SK-N-SH (cell line): Measurements from ENCODE around the gene KRT72. TPM values are rescaled to one million over a fixed set of nuclear protein-coding genes. Genes with fewer than 3 reads are reported as not detected.

ENCODE experiments used
- CTCF ChIA-PET: fragments of 300-600, 350-600 bp; formaldehyde crosslinking; extraction: SDS; loops from one replicate; lab custom pipeline; 2021; lab: Yijun Ruan, JAX
- POLR2A ChIA-PET: fragments of 350-600 bp; sonication (Branson Sonifier 250); formaldehyde crosslinking; extraction: SDS; loops from one replicate; lab custom pipeline; 2020; ENCODE audit warnings: antibody characterized with exemption, inconsistent platforms; lab: Yijun Ruan, JAX
- DNase-seq: peaks from one replicate; pipeline ENCODE4 v3.0.0; 2012
- H2AFZ ChIP-seq: fragments of 200-600 bp; sonication (generic); 2 replicates; pipeline ENCODE4 v1.8.1; 2016; ENCODE audit warnings: antibody characterized with exemption, mild to moderate bottlenecking, low read depth
- H3F3A ChIP-seq: fragments of 200-600 bp; sonication (generic); replicated peaks from 2 replicates; pipeline ENCODE3; 2016; ENCODE audit warnings: antibody characterized with exemption, mild to moderate bottlenecking; ENCODE audit not compliant: insufficient read depth
- H3K27ac ChIP-seq, 2 experiments: fragments of 200-500 bp in 1 of 2; fragments of 200-600 bp in 1 of 2; sonication (Bioruptor generic) in 1 of 2; sonication (generic), shearing (Covaris generic) in 1 of 2; 2 replicates each; pipeline versions ENCODE4 v1.5.1 to v1.6.1; 2014 to 2016; ENCODE audit warnings: low read depth in 2 of 2, inconsistent platforms in 1 of 2, low read length in 1 of 2, mild to moderate bottlenecking in 1 of 2, mixed read lengths in 1 of 2
- H3K27me3 ChIP-seq: fragments of 200-600 bp; sonication (generic), shearing (Covaris generic); 2 replicates; pipeline ENCODE4 v1.6.1; 2016; ENCODE audit warnings: mixed run types; ENCODE audit not compliant: insufficient read depth
- H3K36me3 ChIP-seq, 2 experiments: fragments of 200-500 bp in 1 of 2; fragments of 200-600 bp in 1 of 2; sonication (Bioruptor generic) in 1 of 2; sonication (generic) in 1 of 2; replicated peaks in 1 of 2; 2 replicates each; pipeline versions ENCODE3 to v1.5.1; 2014 to 2016; ENCODE audit warnings: low read length in 1 of 2, mild to moderate bottlenecking in 1 of 2; ENCODE audit not compliant: insufficient read depth in 2 of 2, control insufficient read depth in 1 of 2
- H3K4me1 ChIP-seq, 2 experiments: fragments of 200-500 bp in 1 of 2; fragments of 200-600 bp in 1 of 2; sonication (Bioruptor generic) in 1 of 2; sonication (generic), shearing (Covaris generic) in 1 of 2; 2 replicates each; pipeline versions ENCODE4 v1.5.1 to v1.6.1; 2014 to 2016; ENCODE audit warnings: low read depth in 1 of 2, low read length in 1 of 2, mixed run types in 1 of 2; ENCODE audit not compliant: insufficient read depth in 2 of 2, control insufficient read depth in 1 of 2
- H3K4me2 ChIP-seq: fragments of 200-600 bp; sonication (generic), shearing (Covaris generic); 2 replicates; pipeline ENCODE4 v1.6.1; 2017; ENCODE audit warnings: mixed run types
- H3K4me3 ChIP-seq, 2 experiments: fragments of 200-500 bp in 1 of 2; fragments of 200-600 bp in 1 of 2; sonication (Bioruptor generic) in 1 of 2; sonication (generic), shearing (Covaris generic) in 1 of 2; 2 replicates each; pipeline versions ENCODE4 v1.5.1 to v1.8.1; 2014 to 2016; ENCODE audit warnings: low read depth in 2 of 2, inconsistent platforms in 1 of 2, low read length in 1 of 2, mild to moderate bottlenecking in 1 of 2, mixed read lengths in 1 of 2, moderate library complexity in 1 of 2
- H3K79me2 ChIP-seq: fragments of 200-600 bp; sonication (generic); 2 replicates; pipeline ENCODE4 v1.8.1; 2017; ENCODE audit warnings: mild to moderate bottlenecking; ENCODE audit not compliant: insufficient read depth
- H3K9ac ChIP-seq: fragments of 200-600 bp; sonication (generic); 2 replicates; pipeline ENCODE4 v1.6.1; 2017; ENCODE audit warnings: mixed run types
- H3K9me2 ChIP-seq: fragments of 200-600 bp; sonication (generic); 2 replicates; pipeline ENCODE4 v1.6.1; 2017; ENCODE audit warnings: mixed run types
- H3K9me3 ChIP-seq: fragments of 200-600 bp; sonication (generic); 2 replicates; pipeline ENCODE4 v1.6.1; 2017; ENCODE audit warnings: mixed run types, mild to moderate bottlenecking, moderate library complexity
- H4K20me1 ChIP-seq: fragments of 200-600 bp; sonication (generic); 2 replicates; pipeline ENCODE4 v1.6.1; 2017; ENCODE audit warnings: mild to moderate bottlenecking, mixed run types; ENCODE audit not compliant: insufficient read depth
- ELF1 ChIP-seq: IDR thresholded peaks from 2 replicates; pipeline ENCODE4 v1.4.0; 2012
- FOSL2 ChIP-seq: IDR thresholded peaks from 2 replicates; pipeline ENCODE4 v1.4.0; 2012; ENCODE audit warnings: low read depth, mild to moderate bottlenecking, moderate library complexity, borderline replicate concordance
- FOXM1 ChIP-seq: IDR thresholded peaks from 2 replicates; pipeline ENCODE4 v1.4.0; 2012; ENCODE audit warnings: low read depth, mild to moderate bottlenecking
- GATA2 ChIP-seq: sonication (generic); formaldehyde crosslinking; IDR thresholded peaks from 2 replicates; pipeline ENCODE4 v1.5.0; 2020; ENCODE audit warnings: mild to moderate bottlenecking, missing genetic modification reagents
- IRF3 ChIP-seq: fragments of 150-350 bp; IDR thresholded peaks from 2 replicates; pipeline ENCODE4 v1.6.1; 2016; ENCODE audit warnings: mild to moderate bottlenecking, low read depth, low read length
- JUND ChIP-seq: IDR thresholded peaks from 2 replicates; pipeline ENCODE4 v1.4.0; 2012
- MAX ChIP-seq: IDR thresholded peaks from 2 replicates; pipeline ENCODE4 v1.4.0; 2012; ENCODE audit warnings: low read depth
- MEF2A ChIP-seq: IDR thresholded peaks from 2 replicates; pipeline ENCODE4 v1.4.0; 2012; ENCODE audit warnings: low read depth, borderline replicate concordance
- NFIC ChIP-seq: IDR thresholded peaks from 2 replicates; pipeline ENCODE4 v1.4.0; 2012; ENCODE audit warnings: borderline replicate concordance
- RFX5 ChIP-seq: IDR thresholded peaks from 2 replicates; pipeline ENCODE4 v1.6.1; 2012; ENCODE audit warnings: mild to moderate bottlenecking, improper control_type of control experiment, low read length
- RXRA ChIP-seq: IDR thresholded peaks from 2 replicates; pipeline ENCODE4 v1.4.0; 2012; ENCODE audit warnings: low read depth, mild to moderate bottlenecking, borderline replicate concordance
- TCF12 ChIP-seq: IDR thresholded peaks from 2 replicates; pipeline ENCODE4 v1.4.0; 2012
- USF2 ChIP-seq: fragments of 150-350 bp; IDR thresholded peaks from 2 replicates; pipeline ENCODE4 v1.6.1; 2017; ENCODE audit warnings: antibody characterized with exemption, low read length, low read depth, borderline replicate concordance
- YY1 ChIP-seq: IDR thresholded peaks from 2 replicates; pipeline ENCODE4 v1.4.0; 2012; ENCODE audit warnings: low read depth, mild to moderate bottlenecking
- WGBS: methylation state at CpG from one replicate; pipeline ENCODE4 v1.1.6; 2017; ENCODE audit warnings: low lambda C conversion rate; 5-methylcytosine and 5-hydroxymethylcytosine counted together
- polyA plus RNA-seq, 3 experiments: library from polyadenylated mRNA; depleted of rRNA; stranded (reverse); fragments of >200 nt; gene quantifications; 2 replicates each; pipeline ENCODE4 v1.2.3, GENCODE V29; 2012
- TF ChIP-seq, protein P1 (sequence below): IDR thresholded peaks from 2 replicates; pipeline ENCODE4 v1.6.1; 2012; ENCODE audit warnings: mild to moderate bottlenecking, low read depth, low read length, moderate library complexity
- TF ChIP-seq, protein P2 (sequence below): fragments of 200-600 bp; sonication (generic); IDR thresholded peaks from 2 replicates; pipeline ENCODE4 v1.6.1; 2017; ENCODE audit warnings: antibody characterized with exemption, mild to moderate bottlenecking, moderate library complexity
- TF ChIP-seq, protein P3 (sequence below): IDR thresholded peaks from 2 replicates; pipeline ENCODE4; 2012

The KRT72 gene
- polyA plus RNA-seq, 1 of the 3 experiments (the other 2 are of a cell fraction) = not detected

DNA sequence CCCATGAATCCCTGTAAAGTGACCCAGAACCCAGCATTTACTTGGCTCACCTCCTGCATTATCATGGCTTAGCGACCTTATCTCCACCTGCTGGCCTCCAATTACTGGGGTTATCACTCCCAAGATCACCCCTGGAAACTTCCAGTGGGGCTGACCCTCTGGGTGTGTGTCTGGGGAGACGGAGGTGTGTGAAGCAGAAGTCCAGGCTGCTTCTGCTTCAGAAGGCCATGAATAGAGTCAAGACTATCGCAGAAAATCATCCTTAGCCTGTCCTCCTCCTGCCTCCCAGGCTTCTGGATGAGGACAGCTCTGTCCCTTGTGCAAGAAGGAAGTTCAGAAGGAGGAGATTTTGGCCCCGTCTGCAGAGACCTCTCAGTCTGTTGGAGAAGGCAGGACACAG, 408 bp upstream of the KRT72 start (continued):
- TF ChIP-seq MAX (no peak), TCF12 (no peak), GATA2 (CRISPR knock-in tag) (no peak), ELF1 (no peak), FOSL2 (no peak), USF2 (no peak)

GRCh38 chr12:52600475-52600874, 788 bp downstream of the KRT72 start:
- Histone ChIP-seq H3K4me3 (no peak overlapping the region), H3K9me3 (no peaks in the 10 kb centered on the region), H4K20me1 (no peaks in the 10 kb centered on the region), H3K4me2 (no peak overlapping the region), H3K9ac (no peak overlapping the region), H3K4me1 (no peaks in the 10 kb centered on the region), H3K27ac (no peak overlapping the region), H3K79me2 (no peaks in the 10 kb centered on the region), H3F3A (no peaks in the 10 kb centered on the region), H2AFZ (no peak overlapping the region), H3K27me3 (peaks cover 52% of the 10 kb centered on the region), H3K36me3 (no peaks in the 10 kb centered on the region), H3K9me2 (no peaks in the 10 kb centered on the region)
- TF ChIP-seq YY1 = no peak
- TF ChIP-seq, protein P1, sequence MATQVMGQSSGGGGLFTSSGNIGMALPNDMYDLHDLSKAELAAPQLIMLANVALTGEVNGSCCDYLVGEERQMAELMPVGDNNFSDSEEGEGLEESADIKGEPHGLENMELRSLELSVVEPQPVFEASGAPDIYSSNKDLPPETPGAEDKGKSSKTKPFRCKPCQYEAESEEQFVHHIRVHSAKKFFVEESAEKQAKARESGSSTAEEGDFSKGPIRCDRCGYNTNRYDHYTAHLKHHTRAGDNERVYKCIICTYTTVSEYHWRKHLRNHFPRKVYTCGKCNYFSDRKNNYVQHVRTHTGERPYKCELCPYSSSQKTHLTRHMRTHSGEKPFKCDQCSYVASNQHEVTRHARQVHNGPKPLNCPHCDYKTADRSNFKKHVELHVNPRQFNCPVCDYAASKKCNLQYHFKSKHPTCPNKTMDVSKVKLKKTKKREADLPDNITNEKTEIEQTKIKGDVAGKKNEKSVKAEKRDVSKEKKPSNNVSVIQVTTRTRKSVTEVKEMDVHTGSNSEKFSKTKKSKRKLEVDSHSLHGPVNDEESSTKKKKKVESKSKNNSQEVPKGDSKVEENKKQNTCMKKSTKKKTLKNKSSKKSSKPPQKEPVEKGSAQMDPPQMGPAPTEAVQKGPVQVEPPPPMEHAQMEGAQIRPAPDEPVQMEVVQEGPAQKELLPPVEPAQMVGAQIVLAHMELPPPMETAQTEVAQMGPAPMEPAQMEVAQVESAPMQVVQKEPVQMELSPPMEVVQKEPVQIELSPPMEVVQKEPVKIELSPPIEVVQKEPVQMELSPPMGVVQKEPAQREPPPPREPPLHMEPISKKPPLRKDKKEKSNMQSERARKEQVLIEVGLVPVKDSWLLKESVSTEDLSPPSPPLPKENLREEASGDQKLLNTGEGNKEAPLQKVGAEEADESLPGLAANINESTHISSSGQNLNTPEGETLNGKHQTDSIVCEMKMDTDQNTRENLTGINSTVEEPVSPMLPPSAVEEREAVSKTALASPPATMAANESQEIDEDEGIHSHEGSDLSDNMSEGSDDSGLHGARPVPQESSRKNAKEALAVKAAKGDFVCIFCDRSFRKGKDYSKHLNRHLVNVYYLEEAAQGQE = no peak
- WGBS = 44% methylated on average over 12 of the region's 12 CpGs
- POLR2A ChIA-PET = no interaction called here
- CTCF ChIA-PET = no interaction called here
- no peak for DNase-seq

- POLR2A ChIA-PET = no interaction called here
- Histone ChIP-seq H3K4me3 (no peak overlapping the region), H3K9ac (no peak overlapping the region), H3K27me3 (peaks cover 52% of the 10 kb centered on the region), H3K79me2 (no peaks in the 10 kb centered on the region), H3K9me3 (no peaks in the 10 kb centered on the region), H4K20me1 (no peaks in the 10 kb centered on the region), H3K9me2 (no peaks in the 10 kb centered on the region), H3K4me1 (no peaks in the 10 kb centered on the region), H3F3A (no peaks in the 10 kb centered on the region), H2AFZ (no peak overlapping the region), H3K4me2 (no peak overlapping the region), H3K27ac (no peak overlapping the region), H3K36me3 (no peaks in the 10 kb centered on the region)
- CTCF ChIA-PET = no interaction called here
- WGBS = 0% methylated on average over 2 of the region's 2 CpGs
- no peak for TF ChIP-seq IRF3
- TF ChIP-seq MEF2A = no peak
- TF ChIP-seq, protein P2, sequence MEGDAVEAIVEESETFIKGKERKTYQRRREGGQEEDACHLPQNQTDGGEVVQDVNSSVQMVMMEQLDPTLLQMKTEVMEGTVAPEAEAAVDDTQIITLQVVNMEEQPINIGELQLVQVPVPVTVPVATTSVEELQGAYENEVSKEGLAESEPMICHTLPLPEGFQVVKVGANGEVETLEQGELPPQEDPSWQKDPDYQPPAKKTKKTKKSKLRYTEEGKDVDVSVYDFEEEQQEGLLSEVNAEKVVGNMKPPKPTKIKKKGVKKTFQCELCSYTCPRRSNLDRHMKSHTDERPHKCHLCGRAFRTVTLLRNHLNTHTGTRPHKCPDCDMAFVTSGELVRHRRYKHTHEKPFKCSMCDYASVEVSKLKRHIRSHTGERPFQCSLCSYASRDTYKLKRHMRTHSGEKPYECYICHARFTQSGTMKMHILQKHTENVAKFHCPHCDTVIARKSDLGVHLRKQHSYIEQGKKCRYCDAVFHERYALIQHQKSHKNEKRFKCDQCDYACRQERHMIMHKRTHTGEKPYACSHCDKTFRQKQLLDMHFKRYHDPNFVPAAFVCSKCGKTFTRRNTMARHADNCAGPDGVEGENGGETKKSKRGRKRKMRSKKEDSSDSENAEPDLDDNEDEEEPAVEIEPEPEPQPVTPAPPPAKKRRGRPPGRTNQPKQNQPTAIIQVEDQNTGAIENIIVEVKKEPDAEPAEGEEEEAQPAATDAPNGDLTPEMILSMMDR = no peak
- no peak for TF ChIP-seq GATA2 (CRISPR knock-in tag)
- no peak for TF ChIP-seq JUND
- no peak for TF ChIP-seq RXRA
- no peak for TF ChIP-seq NFIC
- TF ChIP-seq RFX5 = no peak
- TF ChIP-seq FOXM1 = no peak
- TF ChIP-seq, protein P3, sequence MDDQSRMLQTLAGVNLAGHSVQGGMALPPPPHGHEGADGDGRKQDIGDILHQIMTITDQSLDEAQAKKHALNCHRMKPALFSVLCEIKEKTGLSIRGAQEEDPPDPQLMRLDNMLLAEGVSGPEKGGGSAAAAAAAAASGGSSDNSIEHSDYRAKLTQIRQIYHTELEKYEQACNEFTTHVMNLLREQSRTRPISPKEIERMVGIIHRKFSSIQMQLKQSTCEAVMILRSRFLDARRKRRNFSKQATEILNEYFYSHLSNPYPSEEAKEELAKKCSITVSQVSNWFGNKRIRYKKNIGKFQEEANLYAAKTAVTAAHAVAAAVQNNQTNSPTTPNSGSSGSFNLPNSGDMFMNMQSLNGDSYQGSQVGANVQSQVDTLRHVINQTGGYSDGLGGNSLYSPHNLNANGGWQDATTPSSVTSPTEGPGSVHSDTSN = no peak
- no peak for DNase-seq
Observed at GRCh38 chr12:52600071-52600470, 1.2 kb downstream of the KRT72 start.
